GM21528 (cell line): ENCODE results near the gene SLC25A26.

Experiments used
- ATAC-seq: cut with Tn5 transposase; IDR thresholded peaks from one replicate; pipeline ENCODE4 v1.9.1; 2021; ENCODE audit warnings: mild to moderate bottlenecking, moderate library complexity; ENCODE audit not compliant: unreplicated experiment, low FRiP score

SLC25A26 gene

GRCh38 chr3:66312039-66312438 is 91.2 kb downstream of the SLC25A26 start:
- ATAC-seq = no peak

GRCh38 chr3:66314455-66314854 is 93.7 kb downstream of the SLC25A26 start:
- ATAC-seq = no peak

- no peak for ATAC-seq
Measured at GRCh38 chr3:66317750-66318376, 97.1 kb downstream of the SLC25A26 start.

GRCh38 chr3:66320390-66320789 is 99.6 kb downstream of the SLC25A26 start:
- no peak for ATAC-seq

- ATAC-seq = no peak
Measured at GRCh38 chr3:66322436-66322835, 101.6 kb downstream of the SLC25A26 start.

GRCh38 chr3:66326340-66326739 is 105.5 kb downstream of the SLC25A26 start:
- ATAC-seq = no peak

GRCh38 chr3:66335671-66336070 is 114.9 kb downstream of the SLC25A26 start:
- ATAC-seq = no peak

- ATAC-seq = no peak
Measured at GRCh38 chr3:66336333-66336766, 115.5 kb downstream of the SLC25A26 start.

- no peak for ATAC-seq
Measured at GRCh38 chr3:66338927-66339326, 118.1 kb downstream of the SLC25A26 start.

- no peak for ATAC-seq
Measured at GRCh38 chr3:66342717-66343356, 122.0 kb downstream of the SLC25A26 start.

- ATAC-seq = no peak
Measured at GRCh38 chr3:66344391-66344811, 123.6 kb downstream of the SLC25A26 start.

GRCh38 chr3:66344848-66345578 is 124.2 kb downstream of the SLC25A26 start:
- ATAC-seq = no peak

- no peak for ATAC-seq
Measured at GRCh38 chr3:66348704-66349103, 127.9 kb downstream of the SLC25A26 start.

GRCh38 chr3:66350601-66351000 is 129.8 kb downstream of the SLC25A26 start:
- ATAC-seq = no peak

- no peak for ATAC-seq
Measured at GRCh38 chr3:66353039-66353438, 132.2 kb downstream of the SLC25A26 start.

GRCh38 chr3:66353530-66353929 is 132.7 kb downstream of the SLC25A26 start:
- no peak for ATAC-seq

GRCh38 chr3:66354001-66354400 is 133.2 kb downstream of the SLC25A26 start:
- ATAC-seq = no peak

GRCh38 chr3:66355394-66355793 is 134.6 kb downstream of the SLC25A26 start:
- ATAC-seq = peak; percentile 85

- ATAC-seq = no peak
Measured at GRCh38 chr3:66355997-66356396, 135.2 kb downstream of the SLC25A26 start.

GRCh38 chr3:66361356-66361755 is 140.6 kb downstream of the SLC25A26 start:
- ATAC-seq = no peak

GRCh38 chr3:66362541-66362941 is 141.7 kb downstream of the SLC25A26 start:
- ATAC-seq = no peak

- ATAC-seq = no peak
Measured at GRCh38 chr3:66363148-66363547, 142.3 kb downstream of the SLC25A26 start.
